ENCODE data around the gene RTN1.

The RTN1 gene

GRCh38 chr14:59565087-59565486 lies 305.5 kb downstream of the RTN1 start:
- no peak for DNase-seq (ENCODE audit: low read depth in 2 of 2)

- no peak for DNase-seq (ENCODE audit: low read depth in 2 of 2)
These were observed 306.2 kb downstream of the RTN1 start for GRCh38 chr14:59564366-59564765.

DNA sequence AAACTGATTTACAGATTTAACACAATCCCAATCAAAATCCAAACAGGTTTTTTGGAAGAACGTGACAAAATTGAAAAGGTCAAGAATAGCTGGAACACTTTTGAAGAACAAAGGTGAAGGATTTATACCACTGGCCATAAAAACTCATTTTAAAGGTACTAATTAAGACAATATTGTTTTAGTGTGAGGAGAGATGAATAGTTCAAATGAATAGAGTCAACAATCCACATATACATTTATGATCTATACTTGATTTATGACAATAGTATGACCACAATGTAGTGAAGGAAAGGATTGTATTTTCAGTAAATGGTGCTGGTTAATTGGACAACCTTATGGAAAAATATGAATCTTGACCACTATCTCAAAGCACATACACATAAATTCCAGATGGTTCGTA lies 323.3 kb downstream of the RTN1 start:
- DNase-seq (ENCODE audit: low read depth in 2 of 2) = no peak

Measured in stimulated activated CD4-positive, alpha-beta T cell treated with anti-CD3 and anti-CD28 coated beads, Interleukin-12 subunit alpha, Interleukin-12 subunit beta, amount 100 ng/mL, for 24 hours (primary cell).